ENCODE data around the gene KRT76. TPM values are rescaled to one million over a fixed set of nuclear protein-coding genes. Genes with fewer than 3 reads are reported as not detected.

KRT76 gene
- total and polyA plus RNA-seq, 2 experiments from 2014 or later: not detected

GRCh38 chr12:52752516-52752915 lies 24.6 kb downstream of the KRT76 start:
- no peaks in the 10 kb centered on the region for H3K27me3 ChIP-seq (ENCODE audit: insufficient read depth)
- no peaks in the 10 kb centered on the region for H3K36me3 Mint-ChIP-seq (ENCODE audit: low read depth)
- no peak for ATAC-seq
- no peak overlapping the region for H3K27ac Mint-ChIP-seq
- no peaks in the 10 kb centered on the region for H3K4me1 ChIP-seq (ENCODE audit: insufficient read depth)
- no peak overlapping the region for H3K4me3 Mint-ChIP-seq
- no peaks in the 10 kb centered on the region for H3K9me3 Mint-ChIP-seq
- no peak for DNase-seq (ENCODE audit: low spot score)
- H3K4me2 ChIP-seq: no peak overlapping the region
- H3K36me3 ChIP-seq (ENCODE audit: insufficient read depth): no peaks in the 10 kb centered on the region
- no peak overlapping the region for H3K27ac ChIP-seq (ENCODE audit: low read depth)
- 0 out of 2 replicates have a peak, but pooled peaks cover 6% of the 10 kb centered on the region for H3K9me2 ChIP-seq (ENCODE audit: insufficient read depth)
- H3K27me3 Mint-ChIP-seq (ENCODE audit: insufficient read depth, low read depth, poor library complexity): no peaks in the 10 kb centered on the region
- H3K4me3 ChIP-seq: no peak overlapping the region
- H2AFZ ChIP-seq: no peak overlapping the region
- no peaks in the 10 kb centered on the region for H3F3A ChIP-seq (replicated peaks; ENCODE audit: low read depth)
- H3K79me2 ChIP-seq (replicated peaks; ENCODE audit: insufficient read depth): no peaks in the 10 kb centered on the region
- no peaks in the 10 kb centered on the region for H3K4me1 Mint-ChIP-seq
- H4K20me1 ChIP-seq (replicated peaks; ENCODE audit: insufficient read depth): no peaks in the 10 kb centered on the region
- TF ChIP-seq ZNF331 (CRISPR knock-in tag; IDR thresholded peaks at IDR 0.05; ENCODE audit: low read depth): no peak
- no peak for TF ChIP-seq EZH2phosphoT487 (IDR thresholded peaks at IDR 0.05; ENCODE audit: unreplicated experiment)
- TF ChIP-seq STAT1 (IDR thresholded peaks at IDR 0.05; ENCODE audit: unreplicated experiment): no peak
- no peak for TF ChIP-seq NANOG (IDR thresholded peaks at IDR 0.05; ENCODE audit: borderline replicate concordance)
- no peak for TF ChIP-seq CREB1 (CRISPR knock-in tag; IDR thresholded peaks at IDR 0.05; ENCODE audit: low read depth)
- no peak for TF ChIP-seq CTCF (conservative IDR thresholded peaks at IDR 0.05; ENCODE audit: low read depth in 2 of 2)
- TF ChIP-seq ZNF462 (CRISPR knock-in tag; IDR thresholded peaks at IDR 0.05): no peak
- TF ChIP-seq REST (IDR thresholded peaks at IDR 0.05; ENCODE audit: unreplicated experiment): no peak
- no peak for TF ChIP-seq EZH2 (IDR thresholded peaks at IDR 0.05; ENCODE audit: low read depth, unreplicated experiment)
- TF ChIP-seq JUNB (IDR thresholded peaks at IDR 0.05; ENCODE audit: unreplicated experiment): no peak
- TF ChIP-seq POLR2AphosphoS5 (IDR thresholded peaks at IDR 0.05; ENCODE audit: low read depth): no peak
- no peak for TF ChIP-seq ZNF114 (CRISPR knock-in tag; IDR thresholded peaks at IDR 0.05)
- TF ChIP-seq, protein P1, sequence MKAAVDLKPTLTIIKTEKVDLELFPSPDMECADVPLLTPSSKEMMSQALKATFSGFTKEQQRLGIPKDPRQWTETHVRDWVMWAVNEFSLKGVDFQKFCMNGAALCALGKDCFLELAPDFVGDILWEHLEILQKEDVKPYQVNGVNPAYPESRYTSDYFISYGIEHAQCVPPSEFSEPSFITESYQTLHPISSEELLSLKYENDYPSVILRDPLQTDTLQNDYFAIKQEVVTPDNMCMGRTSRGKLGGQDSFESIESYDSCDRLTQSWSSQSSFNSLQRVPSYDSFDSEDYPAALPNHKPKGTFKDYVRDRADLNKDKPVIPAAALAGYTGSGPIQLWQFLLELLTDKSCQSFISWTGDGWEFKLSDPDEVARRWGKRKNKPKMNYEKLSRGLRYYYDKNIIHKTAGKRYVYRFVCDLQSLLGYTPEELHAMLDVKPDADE (IDR thresholded peaks at IDR 0.05): no peak

All from GM23338 (cell line).